GM19328 (cell line): ENCODE results near the gene DPM3.
"Not testable (repeated sequence)": the region's sequence is repeated elsewhere in the genome, so short reads cannot be mapped to it uniquely, and the experiment has no call there.

Source experiments
- ATAC-seq: cut with Tn5 transposase; IDR thresholded peaks from one replicate; pipeline ENCODE4 v1.9.1; 2021; ENCODE audit warnings: mild to moderate bottlenecking, moderate library complexity; ENCODE audit not compliant: unreplicated experiment

The DPM3 gene

GRCh38 chr1:155162631-155163030 lies 22.3 kb upstream of the DPM3 start:
- not testable (repeated sequence) for ATAC-seq

DNA sequence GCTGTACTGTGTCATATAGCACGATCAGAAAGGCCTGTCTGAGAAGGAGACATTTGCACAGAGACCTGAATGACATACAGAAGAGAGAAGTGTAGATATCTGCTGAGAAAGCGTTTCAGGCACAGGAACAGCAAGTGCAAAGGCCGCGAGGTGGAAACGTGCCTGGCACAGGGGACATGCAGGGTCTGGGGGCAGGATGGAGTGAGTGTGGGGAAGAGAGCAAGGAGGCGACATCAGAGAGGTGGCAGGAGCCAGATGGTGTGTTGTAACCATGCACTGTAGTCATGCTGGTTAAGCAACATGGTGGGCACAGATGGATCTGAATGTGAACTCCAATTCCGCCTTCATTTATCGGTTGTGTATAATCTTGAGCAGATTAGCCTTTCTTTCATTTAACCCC lies 19.8 kb upstream of the DPM3 start:
- no peak for ATAC-seq

- ATAC-seq: no peak
Observed at GRCh38 chr1:155158991-155159390, 18.7 kb upstream of the DPM3 start.

DNA sequence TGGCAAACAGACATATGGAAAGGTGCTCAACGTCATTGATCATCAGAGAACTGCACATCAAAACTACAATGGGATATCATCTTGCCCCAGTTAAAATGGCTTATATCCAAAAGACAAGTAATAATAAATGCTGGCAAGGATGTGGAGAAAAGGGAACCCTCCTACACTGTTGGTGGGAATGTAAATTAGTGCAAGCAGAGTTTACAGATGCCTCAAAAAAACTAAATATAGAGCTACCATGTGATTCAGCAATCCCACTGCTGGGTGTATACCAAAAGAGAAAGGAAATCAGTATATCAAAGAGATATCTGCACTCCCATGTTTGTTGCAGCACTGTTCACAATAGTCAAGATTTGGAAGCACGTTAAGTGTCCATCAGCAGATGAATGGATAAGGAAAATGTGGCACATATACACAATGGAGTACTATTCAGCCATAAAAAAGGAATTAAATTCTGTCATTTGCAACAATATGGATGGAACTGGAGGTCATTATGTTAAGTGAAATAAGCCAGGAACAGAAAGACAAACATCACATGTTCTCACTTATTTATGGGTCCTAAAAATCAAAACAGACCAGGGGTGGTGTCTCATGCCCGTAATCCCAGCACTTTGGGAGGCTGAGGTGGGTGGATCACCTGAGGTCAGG lies 15.8 kb upstream of the DPM3 start:
- ATAC-seq: not testable (repeated sequence)

- ATAC-seq: no peak
Observed at GRCh38 chr1:155145491-155145890, 5.2 kb upstream of the DPM3 start.

DNA sequence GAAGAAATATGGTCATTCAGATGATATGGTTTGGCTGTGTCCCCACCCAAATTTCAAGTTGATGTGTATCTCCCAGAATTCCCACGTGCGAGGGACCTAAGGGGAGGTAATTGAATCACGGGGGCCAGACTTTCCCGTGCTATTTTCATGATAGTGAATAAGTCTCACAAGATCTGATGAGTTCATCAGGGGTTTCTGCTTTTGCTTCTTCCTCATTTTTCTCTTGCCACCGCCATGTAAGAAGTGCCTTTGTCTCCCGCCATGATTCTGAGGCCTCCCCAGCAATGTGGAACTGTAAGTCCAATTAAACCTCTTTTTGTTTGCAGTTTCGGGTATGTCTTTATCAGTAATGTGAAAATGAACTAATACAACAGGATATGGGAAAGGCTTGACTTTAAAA lies 1.4 kb upstream of the DPM3 start:
- no peak for ATAC-seq

DNA sequence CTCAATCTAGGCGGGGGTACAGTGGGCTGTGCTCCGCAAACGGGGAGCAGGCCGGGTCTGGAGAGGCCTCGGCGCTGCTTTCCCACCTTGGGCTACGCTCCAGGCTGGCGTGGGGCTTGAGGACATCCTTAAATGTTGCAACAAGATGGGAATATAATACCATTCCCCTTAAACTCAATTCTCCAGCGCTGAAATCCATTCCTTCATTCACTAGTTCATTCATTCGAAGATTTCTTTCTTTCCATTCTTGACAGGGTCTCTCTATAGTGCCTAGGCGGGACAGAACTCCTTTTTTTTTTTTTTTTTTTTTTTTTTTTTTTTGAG lies 261 bp upstream of the DPM3 start:
- ATAC-seq: no peak

DNA sequence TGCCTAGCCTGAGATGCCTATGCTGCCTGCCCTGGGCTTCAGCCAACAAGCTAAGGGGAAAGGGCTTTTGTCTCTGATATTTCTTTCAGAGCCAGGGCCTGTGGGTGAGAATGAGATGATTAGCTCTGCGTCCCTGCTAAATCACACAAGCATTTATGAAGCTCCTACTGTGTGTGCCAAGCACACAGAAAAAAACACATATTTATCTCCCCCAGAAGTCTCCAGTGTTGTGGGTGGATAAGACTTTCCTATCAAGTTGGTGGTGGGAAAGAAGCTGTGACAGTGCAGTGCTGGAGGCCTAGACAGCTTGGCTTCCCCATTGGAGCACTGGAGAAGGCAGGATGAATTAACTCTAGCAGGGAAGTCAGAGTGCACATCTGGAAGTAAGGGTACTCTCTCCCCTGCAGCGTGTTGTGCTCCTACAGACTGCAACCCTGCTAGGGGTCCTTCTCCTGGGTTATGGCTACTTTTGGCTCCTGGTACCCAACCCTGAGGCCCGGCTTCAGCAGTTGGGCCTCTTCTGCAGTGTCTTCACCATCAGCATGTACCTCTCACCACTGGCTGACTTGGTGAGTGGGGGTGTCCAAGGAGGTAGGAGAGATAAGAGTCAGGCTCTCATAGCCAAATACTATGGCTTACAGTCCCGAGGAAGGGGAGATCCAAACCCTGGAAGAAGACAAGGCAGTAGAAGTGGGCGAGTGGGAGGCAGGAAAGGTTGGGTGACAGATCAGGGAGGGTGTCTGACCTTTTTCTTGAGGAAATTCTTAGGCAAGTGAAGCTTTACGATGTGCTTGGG lies 3.0 kb downstream of the DPM3 start:
- ATAC-seq: no peak

- no peak for ATAC-seq
Observed at GRCh38 chr1:155136748-155137147, 3.6 kb downstream of the DPM3 start.

- peak; percentile 62 for ATAC-seq
Observed at GRCh38 chr1:155135415-155136028, 4.8 kb downstream of the DPM3 start, which contains the start of gene SLC50A1. TSS of gene SLC50A1 (plus strand) at chr1:155135852. CDS start at chr1:155135912, 60 bp downstream.

- no peak for ATAC-seq
Observed at GRCh38 chr1:155134880-155135414, 5.4 kb downstream of the DPM3 start.

- ATAC-seq: no peak
Observed at GRCh38 chr1:155134322-155134721, 6.0 kb downstream of the DPM3 start.

DNA sequence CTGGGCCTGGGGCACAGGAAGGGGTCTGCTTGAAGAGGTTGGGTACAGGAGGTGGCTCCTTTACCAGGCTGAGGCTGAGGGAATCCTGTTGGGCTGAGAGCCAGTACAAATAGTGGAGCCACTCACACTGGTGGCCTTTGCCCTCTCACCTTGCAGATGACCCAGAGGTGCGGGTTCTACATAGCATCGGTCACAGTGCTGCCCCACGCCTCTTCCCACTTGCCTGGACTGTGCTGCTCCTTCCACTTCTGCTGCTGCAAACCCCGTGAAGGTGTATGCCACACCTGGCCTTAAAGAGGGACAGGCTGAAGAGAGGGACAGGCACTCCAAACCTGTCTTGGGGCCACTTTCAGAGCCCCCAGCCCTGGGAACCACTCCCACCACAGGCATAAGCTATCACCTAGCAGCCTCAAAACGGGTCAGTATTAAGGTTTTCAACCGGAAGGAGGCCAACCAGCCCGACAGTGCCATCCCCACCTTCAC lies 6.5 kb downstream of the DPM3 start:
- no peak for ATAC-seq

- no peak for ATAC-seq
Observed at GRCh38 chr1:155131856-155132255, 8.5 kb downstream of the DPM3 start.

DNA sequence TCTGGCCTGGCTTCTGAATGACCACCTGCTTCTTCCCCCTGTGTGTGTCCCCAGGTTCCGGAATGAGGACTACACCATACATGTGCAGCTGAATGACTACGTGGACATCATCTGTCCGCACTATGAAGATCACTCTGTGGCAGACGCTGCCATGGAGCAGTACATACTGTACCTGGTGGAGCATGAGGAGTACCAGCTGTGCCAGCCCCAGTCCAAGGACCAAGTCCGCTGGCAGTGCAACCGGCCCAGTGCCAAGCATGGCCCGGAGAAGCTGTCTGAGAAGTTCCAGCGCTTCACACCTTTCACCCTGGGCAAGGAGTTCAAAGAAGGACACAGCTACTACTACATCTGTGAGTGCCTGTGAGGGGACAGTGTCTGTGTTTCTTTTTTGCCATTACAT lies 9.0 kb downstream of the DPM3 start:
- no peak for ATAC-seq

GRCh38 chr1:155130272-155131006 lies 9.9 kb downstream of the DPM3 start:
- no peak for ATAC-seq

- no peak for ATAC-seq
Observed at GRCh38 chr1:155128755-155129473, 11.4 kb downstream of the DPM3 start.

- ATAC-seq: no peak
Observed at GRCh38 chr1:155127967-155128754, 12.2 kb downstream of the DPM3 start.

DNA sequence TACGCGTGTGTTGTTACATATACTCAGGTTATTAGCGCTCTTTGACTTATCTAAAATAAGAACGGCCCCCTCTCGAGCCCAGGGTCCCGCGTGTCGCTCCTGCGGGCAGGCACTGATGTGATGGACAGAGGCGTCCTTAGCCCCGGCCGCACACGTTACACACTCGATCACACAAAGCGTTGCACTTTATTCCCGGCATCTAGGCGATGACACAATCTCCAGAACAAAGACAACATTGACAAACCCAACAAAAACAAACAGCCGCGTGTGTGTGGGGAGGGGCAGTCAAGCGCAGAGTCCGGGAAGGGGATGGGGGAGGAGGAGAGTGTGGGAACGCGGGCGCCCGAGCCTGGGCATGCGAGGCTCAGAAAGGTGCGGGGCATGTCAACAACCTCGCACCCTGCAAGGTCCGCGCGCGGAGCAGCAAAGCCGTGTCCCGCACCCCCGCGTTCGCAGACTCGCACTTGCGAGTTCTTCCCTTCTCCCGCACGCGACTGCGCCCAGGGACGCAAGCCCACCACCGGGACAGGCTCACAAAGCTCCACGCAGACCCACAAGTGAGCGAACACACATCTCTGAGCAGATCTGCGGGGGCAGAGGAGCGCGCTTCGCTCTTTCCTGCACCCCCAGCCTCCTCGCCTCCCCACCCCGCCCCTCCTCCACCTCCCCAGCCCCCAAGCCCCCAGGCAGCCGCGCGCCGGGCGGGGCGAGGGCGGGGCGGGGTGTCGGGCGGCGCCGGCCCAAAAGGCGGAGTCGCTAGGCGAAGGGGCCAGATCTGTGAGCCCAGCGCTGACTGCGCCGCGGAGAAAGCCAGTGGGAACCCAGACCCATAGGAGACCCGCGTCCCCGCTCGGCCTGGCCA lies 13.0 kb downstream of the DPM3 start, which contains the start of gene EFNA1:
Gene EFNA1 (plus strand): TSS at position 772 of the 862 bp plus-strand sequence. CDS start 102 bp downstream, outside the sequence.
- ATAC-seq: no peak
